Activated naive CD4-positive, alpha-beta T cell treated with anti-CD3 and anti-CD28 coated beads, Interleukin-2, amount 10 ng/mL, durations not matched to agents 7 days and 5 days (primary cell): ENCODE measurements around the gene PLS3.
A peak's percentile ranks its signal among the peaks of the same experiment; 100 is the strongest.

ENCODE experiments used
- CTCF ChIA-PET: fragments of 350-600 bp; sonication (Branson Sonifier 250); formaldehyde crosslinking; loops from one replicate; lab custom pipeline; 2021; ENCODE audit warnings: antibody characterized with exemption; lab: Charles Lee
- DNase-seq: peaks from one replicate; pipeline ENCODE4 v3.0.0-alpha.2; 2020
- H3K27ac Mint-ChIP-seq: one replicate; pipeline ENCODE4 v1.8.0; 2021; ENCODE audit warnings: mild to moderate bottlenecking, moderate library complexity, mixed read lengths
- H3K27me3 Mint-ChIP-seq: one replicate; pipeline ENCODE4 v1.8.0; 2021; ENCODE audit warnings: mild to moderate bottlenecking, mixed read lengths
- H3K36me3 Mint-ChIP-seq: one replicate; pipeline ENCODE4 v1.8.0; 2021; ENCODE audit warnings: mixed read lengths
- H3K4me1 Mint-ChIP-seq: one replicate; pipeline ENCODE4 v1.8.0; 2021; ENCODE audit warnings: mixed read lengths
- H3K4me3 Mint-ChIP-seq: one replicate; pipeline ENCODE4 v1.8.0; 2021; ENCODE audit warnings: mild to moderate bottlenecking, moderate library complexity, mixed read lengths
- H3K9me3 Mint-ChIP-seq: one replicate; pipeline ENCODE4 v1.8.0; 2021; ENCODE audit warnings: mixed read lengths

Gene PLS3

DNA sequence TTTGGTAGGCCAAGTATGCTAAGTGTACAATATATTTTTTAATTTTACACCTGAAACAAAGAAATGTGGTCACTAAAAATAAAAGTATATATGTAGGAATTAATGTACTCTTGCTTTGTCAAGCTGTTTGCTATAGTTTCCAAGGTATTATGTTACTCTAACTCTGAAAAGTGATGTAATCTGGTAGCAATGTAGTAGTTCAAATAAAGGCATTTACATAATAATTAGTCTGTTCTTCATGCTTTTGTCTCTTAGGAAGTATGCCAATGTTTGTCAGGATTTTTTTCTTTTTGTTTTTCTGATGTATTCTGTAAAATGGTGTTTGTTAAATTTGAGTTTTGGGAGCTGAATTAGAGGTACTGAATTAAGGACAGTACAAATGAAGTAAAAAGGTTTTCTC is 89.5 kb downstream of the PLS3 start:
- DNase-seq: no peak
- Mint-ChIP-seq H3K9me3 (no peaks in the 10 kb centered on the region), H3K27me3 (no peaks in the 10 kb centered on the region), H3K36me3 (no peaks in the 10 kb centered on the region), H3K4me3 (no peak overlapping the region), H3K27ac (no peak overlapping the region), H3K4me1 (no peaks in the 10 kb centered on the region)
- CTCF ChIA-PET: interaction anchor here (0.7 kb wide), 1 partner anchor 40 kb away, joined by 3 read pairs; no protein-coding TSS in a partner anchor

DNA sequence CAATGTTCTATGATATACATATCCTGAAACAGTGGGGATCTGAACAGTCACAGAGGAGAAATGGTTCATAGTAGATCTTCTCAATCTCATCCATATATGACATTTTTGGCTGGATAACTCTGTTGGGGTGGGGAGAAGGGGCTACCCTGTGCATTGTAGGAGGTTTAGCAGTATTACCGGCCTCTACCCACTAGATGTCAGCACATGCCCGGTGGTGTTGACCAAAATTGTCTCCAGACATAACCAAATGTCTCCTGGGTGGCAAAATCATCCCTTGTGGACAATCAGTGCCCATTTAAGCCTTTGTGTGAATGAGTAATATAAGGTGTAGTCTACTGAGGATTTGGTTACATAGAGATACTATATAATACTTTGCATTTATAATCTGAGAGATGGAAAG is 89.9 kb downstream of the PLS3 start:
- Mint-ChIP-seq H3K27ac (no peak overlapping the region), H3K4me3 (no peak overlapping the region), H3K27me3 (no peaks in the 10 kb centered on the region), H3K4me1 (no peaks in the 10 kb centered on the region), H3K36me3 (no peaks in the 10 kb centered on the region), H3K9me3 (no peaks in the 10 kb centered on the region)
- DNase-seq: no peak
- CTCF ChIA-PET: no interaction called here

GRCh38 chrX:115652221-115652620 is 91.2 kb downstream of the PLS3 start:
- Mint-ChIP-seq H3K4me1 (no peaks in the 10 kb centered on the region), H3K36me3 (no peaks in the 10 kb centered on the region), H3K4me3 (no peak overlapping the region), H3K27me3 (no peaks in the 10 kb centered on the region), H3K27ac (no peak overlapping the region), H3K9me3 (no peaks in the 10 kb centered on the region)
- CTCF ChIA-PET: interaction anchor here (1.2 kb wide), 1 partner anchor 38 kb away, joined by 4 read pairs; no protein-coding TSS in a partner anchor
- no peak for DNase-seq

- no peak overlapping the region for H3K27ac Mint-ChIP-seq
- H3K27me3 Mint-ChIP-seq: no peaks in the 10 kb centered on the region
- no peaks in the 10 kb centered on the region for H3K36me3 Mint-ChIP-seq
- no peaks in the 10 kb centered on the region for H3K4me1 Mint-ChIP-seq
- CTCF ChIA-PET: no interaction called here
- H3K4me3 Mint-ChIP-seq: no peak overlapping the region
- H3K9me3 Mint-ChIP-seq: no peaks in the 10 kb centered on the region
- DNase-seq: no peak
Measured at GRCh38 chrX:115665122-115665521, 104.1 kb downstream of the PLS3 start.

DNA sequence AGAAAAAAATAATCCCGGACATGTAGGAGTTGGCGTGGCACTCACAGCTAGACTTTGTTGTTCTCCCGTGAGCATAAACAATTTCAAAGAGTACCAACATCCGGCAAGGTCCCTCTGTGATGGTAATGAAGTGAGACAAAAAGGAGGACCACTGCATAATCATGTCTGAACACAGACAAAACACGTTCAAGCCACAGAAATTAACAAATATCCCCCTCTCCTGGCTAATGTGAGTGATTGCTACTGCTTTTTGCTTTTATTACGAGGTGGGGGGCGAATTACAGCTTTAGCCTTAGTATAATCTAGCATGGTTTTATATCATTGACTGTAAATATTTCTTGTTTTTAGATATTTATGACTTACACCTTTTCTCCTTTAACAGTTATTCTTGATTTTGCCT is 118.5 kb downstream of the PLS3 start:
- Mint-ChIP-seq H3K27ac (no peak overlapping the region), H3K27me3 (no peaks in the 10 kb centered on the region), H3K4me1 (no peaks in the 10 kb centered on the region), H3K4me3 (no peak overlapping the region), H3K9me3 (no peaks in the 10 kb centered on the region), H3K36me3 (no peaks in the 10 kb centered on the region)
- no peak for DNase-seq
- CTCF ChIA-PET: interaction anchor here (0.9 kb wide), 1 partner anchor 11 kb away, joined by 3 read pairs; no protein-coding TSS in a partner anchor

- DNase-seq: no peak
- no peaks in the 10 kb centered on the region for H3K27me3 Mint-ChIP-seq
- no peak overlapping the region for H3K27ac Mint-ChIP-seq
- no peaks in the 10 kb centered on the region for H3K9me3 Mint-ChIP-seq
- no peaks in the 10 kb centered on the region for H3K4me1 Mint-ChIP-seq
- no peak overlapping the region for H3K4me3 Mint-ChIP-seq
- H3K36me3 Mint-ChIP-seq: no peaks in the 10 kb centered on the region
- CTCF ChIA-PET: no interaction called here
Measured at GRCh38 chrX:115687595-115687994, 126.6 kb downstream of the PLS3 start.

- CTCF ChIA-PET: interaction anchor here (1.1 kb wide), 1 partner anchor 38 kb away, joined by 4 read pairs; no protein-coding TSS in a partner anchor
- H3K4me3 Mint-ChIP-seq: no peak overlapping the region
- H3K27me3 Mint-ChIP-seq: no peaks in the 10 kb centered on the region
Measured at GRCh38 chrX:115689931-115690330, 129.0 kb downstream of the PLS3 start.

GRCh38 chrX:115690511-115691216 is 129.7 kb downstream of the PLS3 start:
- no peak overlapping the region for H3K27ac Mint-ChIP-seq
- no peaks in the 10 kb centered on the region for H3K4me1 Mint-ChIP-seq

More at GRCh38 chrX:115689931-115690330, 129.0 kb downstream of the PLS3 start:
- H3K4me1 Mint-ChIP-seq: no peaks in the 10 kb centered on the region
- H3K9me3 Mint-ChIP-seq: no peaks in the 10 kb centered on the region
- no peak overlapping the region for H3K27ac Mint-ChIP-seq
- H3K36me3 Mint-ChIP-seq: no peaks in the 10 kb centered on the region
- no peak for DNase-seq

GRCh38 chrX:115693476-115693875 is 132.5 kb downstream of the PLS3 start:
- Mint-ChIP-seq H3K36me3 (no peaks in the 10 kb centered on the region), H3K27me3 (no peaks in the 10 kb centered on the region), H3K4me3 (no peak overlapping the region), H3K9me3 (no peaks in the 10 kb centered on the region), H3K4me1 (no peaks in the 10 kb centered on the region), H3K27ac (no peak overlapping the region)
- DNase-seq: no peak
- CTCF ChIA-PET: no interaction called here

More at GRCh38 chrX:115690511-115691216, 129.7 kb downstream of the PLS3 start:
- H3K27me3 Mint-ChIP-seq: no peaks in the 10 kb centered on the region
- peak; percentile 23 for DNase-seq
- H3K36me3 Mint-ChIP-seq: no peaks in the 10 kb centered on the region
- CTCF ChIA-PET: interaction anchor here (0.8 to 1.8 kb wide), 6 partner anchors 12 to 365 kb away, joined by 3 to 7 read pairs (median 4); no protein-coding TSS in a partner anchor
- H3K4me3 Mint-ChIP-seq: no peak overlapping the region
- no peaks in the 10 kb centered on the region for H3K9me3 Mint-ChIP-seq

DNA sequence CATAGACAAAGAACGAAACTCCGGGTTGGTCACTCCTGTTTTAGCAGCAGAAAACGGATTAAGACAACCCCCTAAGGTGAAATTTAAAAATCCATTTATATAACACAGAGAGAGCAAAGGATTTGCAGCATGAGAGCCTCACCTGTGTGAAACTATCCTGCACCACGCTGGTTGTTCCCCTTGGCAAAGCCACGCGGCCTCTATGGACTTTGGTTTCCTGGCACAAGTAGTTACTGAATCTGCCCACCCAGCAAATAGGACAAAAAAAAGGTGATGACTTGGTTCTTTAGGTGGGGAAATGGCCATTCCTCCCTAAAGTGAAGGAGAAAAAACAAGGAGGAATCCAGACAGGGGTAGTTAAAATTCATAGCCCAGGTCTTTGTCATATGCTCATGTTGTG is 133.1 kb downstream of the PLS3 start:
- CTCF ChIA-PET: no interaction called here
- no peaks in the 10 kb centered on the region for H3K4me1 Mint-ChIP-seq
- H3K36me3 Mint-ChIP-seq: no peaks in the 10 kb centered on the region
- H3K27ac Mint-ChIP-seq: no peak overlapping the region
- H3K9me3 Mint-ChIP-seq: no peaks in the 10 kb centered on the region
- no peak overlapping the region for H3K4me3 Mint-ChIP-seq
- no peaks in the 10 kb centered on the region for H3K27me3 Mint-ChIP-seq
- no peak for DNase-seq

GRCh38 chrX:115696039-115696438 is 135.1 kb downstream of the PLS3 start:
- no peaks in the 10 kb centered on the region for H3K27me3 Mint-ChIP-seq
- no peaks in the 10 kb centered on the region for H3K36me3 Mint-ChIP-seq
- no peak overlapping the region for H3K27ac Mint-ChIP-seq
- no peak for DNase-seq
- H3K9me3 Mint-ChIP-seq: no peaks in the 10 kb centered on the region
- no peak overlapping the region for H3K4me3 Mint-ChIP-seq
- CTCF ChIA-PET: no interaction called here
- H3K4me1 Mint-ChIP-seq: no peaks in the 10 kb centered on the region

GRCh38 chrX:115696939-115697338 is 136.0 kb downstream of the PLS3 start:
- H3K4me1 Mint-ChIP-seq: no peaks in the 10 kb centered on the region
- H3K9me3 Mint-ChIP-seq: no peaks in the 10 kb centered on the region
- H3K4me3 Mint-ChIP-seq: no peak overlapping the region
- CTCF ChIA-PET: no interaction called here
- no peak overlapping the region for H3K27ac Mint-ChIP-seq
- no peaks in the 10 kb centered on the region for H3K36me3 Mint-ChIP-seq
- H3K27me3 Mint-ChIP-seq: no peaks in the 10 kb centered on the region
- DNase-seq: no peak

- no peak for DNase-seq
- no peaks in the 10 kb centered on the region for H3K36me3 Mint-ChIP-seq
- H3K27ac Mint-ChIP-seq: no peak overlapping the region
- no peak overlapping the region for H3K4me3 Mint-ChIP-seq
- no peaks in the 10 kb centered on the region for H3K4me1 Mint-ChIP-seq
- no peaks in the 10 kb centered on the region for H3K27me3 Mint-ChIP-seq
- H3K9me3 Mint-ChIP-seq: no peaks in the 10 kb centered on the region
- CTCF ChIA-PET: no interaction called here
Measured at GRCh38 chrX:115697806-115698205, 136.8 kb downstream of the PLS3 start.
